GM10266 (cell line): Measurements from ENCODE around the gene ST8SIA1.

Experiments
- DNase-seq: peaks from one replicate; pipeline ENCODE4 v3.0.0; 2012; ENCODE audit errors: extremely low spot score
- TF ChIP-seq, protein P1 (sequence below): IDR thresholded peaks from 2 replicates; pipeline ENCODE4 v1.5.1; 2012; ENCODE audit warnings: mild to moderate bottlenecking, low read depth; ENCODE audit not compliant: control insufficient read depth, insufficient read depth; ENCODE audit errors: missing control alignments

ST8SIA1 gene

DNA sequence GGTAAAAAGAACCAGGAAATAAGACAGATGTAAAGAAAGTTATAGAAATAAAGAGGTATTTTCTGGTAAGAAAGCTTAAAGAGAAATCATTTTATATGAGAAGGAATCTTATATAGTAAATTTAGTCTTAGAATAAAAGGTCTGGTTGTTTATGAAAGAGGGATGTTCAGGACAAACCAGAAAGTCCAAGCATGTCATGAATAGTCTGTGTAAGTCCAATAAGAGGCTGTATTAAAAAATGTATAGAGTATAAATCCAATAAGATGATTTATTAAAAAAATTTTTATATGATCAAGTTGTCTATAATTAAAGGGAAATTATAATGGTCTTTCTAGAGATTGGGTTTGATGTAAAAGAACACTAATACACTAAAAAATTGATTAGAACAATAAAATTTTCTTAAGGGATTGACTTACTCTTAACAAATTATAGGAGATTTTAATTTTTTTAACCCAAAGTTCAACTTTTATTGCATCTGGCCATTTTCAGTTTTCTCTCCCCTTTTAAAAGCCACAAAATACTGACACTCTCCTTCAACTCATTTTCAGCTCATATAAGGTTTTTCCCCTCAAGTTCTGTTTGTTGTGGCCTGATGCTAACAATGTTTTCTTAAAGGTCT lies 35.1 kb downstream of the ST8SIA1 start:
- TF ChIP-seq, protein P1, sequence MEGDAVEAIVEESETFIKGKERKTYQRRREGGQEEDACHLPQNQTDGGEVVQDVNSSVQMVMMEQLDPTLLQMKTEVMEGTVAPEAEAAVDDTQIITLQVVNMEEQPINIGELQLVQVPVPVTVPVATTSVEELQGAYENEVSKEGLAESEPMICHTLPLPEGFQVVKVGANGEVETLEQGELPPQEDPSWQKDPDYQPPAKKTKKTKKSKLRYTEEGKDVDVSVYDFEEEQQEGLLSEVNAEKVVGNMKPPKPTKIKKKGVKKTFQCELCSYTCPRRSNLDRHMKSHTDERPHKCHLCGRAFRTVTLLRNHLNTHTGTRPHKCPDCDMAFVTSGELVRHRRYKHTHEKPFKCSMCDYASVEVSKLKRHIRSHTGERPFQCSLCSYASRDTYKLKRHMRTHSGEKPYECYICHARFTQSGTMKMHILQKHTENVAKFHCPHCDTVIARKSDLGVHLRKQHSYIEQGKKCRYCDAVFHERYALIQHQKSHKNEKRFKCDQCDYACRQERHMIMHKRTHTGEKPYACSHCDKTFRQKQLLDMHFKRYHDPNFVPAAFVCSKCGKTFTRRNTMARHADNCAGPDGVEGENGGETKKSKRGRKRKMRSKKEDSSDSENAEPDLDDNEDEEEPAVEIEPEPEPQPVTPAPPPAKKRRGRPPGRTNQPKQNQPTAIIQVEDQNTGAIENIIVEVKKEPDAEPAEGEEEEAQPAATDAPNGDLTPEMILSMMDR: no peak
- DNase-seq: no peak

- TF ChIP-seq, protein P1: no peak
- DNase-seq: no peak
These were observed 45.3 kb downstream of the ST8SIA1 start for GRCh38 chr12:22289250-22289649.

DNA sequence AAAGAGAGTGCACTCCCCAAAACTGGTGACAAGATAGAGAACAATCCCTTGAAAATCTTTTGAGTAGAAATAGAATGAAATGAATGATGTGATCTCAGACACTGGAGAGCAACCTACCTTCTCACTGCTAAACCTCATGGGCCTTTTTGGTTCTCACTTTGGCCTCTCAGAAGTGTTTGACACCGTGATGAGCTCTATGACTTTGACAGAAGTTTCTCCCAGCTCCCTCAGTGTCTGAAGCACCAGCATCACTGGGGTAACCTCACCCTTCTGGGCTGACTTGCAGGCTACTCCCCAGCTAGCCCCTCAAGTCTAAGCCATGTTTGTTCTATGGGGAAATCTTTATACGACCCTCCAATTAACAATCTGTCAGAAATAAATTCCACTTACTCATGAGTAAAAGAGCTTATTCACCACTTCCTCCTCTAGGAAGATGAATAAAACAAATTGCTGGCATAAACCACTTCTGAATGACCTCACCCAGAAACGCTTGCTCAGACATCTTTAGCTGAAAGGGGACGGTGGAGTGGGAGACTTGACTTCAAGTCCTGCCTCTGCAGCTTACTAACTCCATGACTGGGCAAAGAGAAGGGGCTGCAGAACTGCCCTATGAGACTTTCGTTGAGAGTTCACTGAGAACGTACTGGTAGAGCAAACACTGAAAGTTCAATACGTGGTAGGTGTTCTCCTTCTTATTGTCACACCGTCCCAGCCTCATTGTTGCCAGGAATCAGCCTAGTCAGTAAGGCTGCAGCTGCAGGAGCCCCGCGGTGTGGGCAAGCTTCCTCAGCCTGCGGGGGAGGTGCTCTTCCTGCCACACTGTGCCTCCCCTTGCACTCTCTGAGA lies 46.5 kb downstream of the ST8SIA1 start:
- peak; percentile 5 for DNase-seq
- TF ChIP-seq, protein P1: no peak

DNA sequence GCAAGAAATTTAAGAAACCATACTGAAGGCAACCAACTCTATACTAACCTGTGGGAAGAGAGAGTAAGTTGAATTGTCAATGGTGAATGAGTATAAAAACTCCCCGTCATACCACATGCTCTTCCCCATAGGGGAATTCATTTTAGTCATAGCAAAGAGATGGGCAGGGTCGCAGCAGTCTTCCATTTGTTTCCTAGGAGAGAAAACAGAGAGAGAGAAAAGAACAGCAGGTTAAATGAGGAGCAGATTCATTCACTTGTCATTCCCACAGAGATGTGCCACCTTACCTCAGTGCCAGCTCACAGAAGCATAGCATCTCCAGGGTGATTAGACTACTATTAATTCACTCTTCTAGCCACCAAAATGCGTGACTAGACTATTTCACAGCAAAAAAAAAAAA lies 47.4 kb downstream of the ST8SIA1 start:
- DNase-seq: no peak
- TF ChIP-seq, protein P1: no peak

GRCh38 chr12:22286569-22286968 lies 47.9 kb downstream of the ST8SIA1 start:
- TF ChIP-seq, protein P1: no peak
- no peak for DNase-seq

DNA sequence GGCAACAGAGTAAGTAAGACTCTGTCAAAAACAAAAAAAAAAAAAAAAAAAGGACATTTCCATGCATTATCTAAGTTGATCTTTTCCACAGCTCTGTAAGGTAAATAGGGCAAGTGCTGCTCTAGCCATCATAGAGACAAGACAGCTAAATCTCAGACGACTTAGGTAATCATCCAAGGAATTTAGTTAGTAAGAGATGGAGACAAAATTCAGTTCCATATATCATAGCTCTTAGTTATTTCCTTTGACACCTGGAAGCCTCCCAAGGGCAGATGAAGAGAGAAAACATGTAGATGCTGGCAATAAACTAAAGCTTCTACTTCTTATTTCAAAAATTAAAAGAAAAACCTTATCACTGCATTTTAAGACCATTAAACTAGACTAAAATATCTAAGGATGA lies 48.7 kb downstream of the ST8SIA1 start:
- TF ChIP-seq, protein P1: no peak
- DNase-seq: no peak

- TF ChIP-seq, protein P1: no peak
- no peak for DNase-seq
These were observed 49.6 kb downstream of the ST8SIA1 start for GRCh38 chr12:22284871-22285270.
